ENCODE data around the gene CLDN20.

CLDN20 gene

DNA sequence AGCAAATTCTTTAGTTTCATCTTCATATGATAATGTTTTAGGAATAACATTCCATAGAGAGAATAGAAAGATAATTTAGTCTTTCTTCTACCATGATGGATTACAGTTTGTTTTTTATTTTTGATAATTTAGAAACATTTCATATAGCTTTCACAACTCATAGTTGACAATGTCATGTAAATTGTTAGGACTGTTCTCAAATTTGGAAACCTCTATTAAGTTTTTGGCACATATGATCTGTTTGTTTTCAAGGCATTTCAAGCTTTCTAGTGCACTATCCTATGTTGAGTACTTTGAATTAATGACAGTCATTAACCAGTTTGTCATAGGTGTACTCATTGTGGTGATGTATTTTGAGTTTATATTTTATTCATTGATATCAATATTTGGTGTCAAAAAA lies 61.2 kb downstream of the CLDN20 start:
- Histone ChIP-seq H2BK120ac (ENCODE audit: low read depth, low read length) (no peak overlapping the region), H3K79me2 (ENCODE audit: control insufficient read depth, insufficient read depth, low read length) (no peaks in the 10 kb centered on the region), H3K9ac (ENCODE audit: low read length) (no peak overlapping the region), H3K4me2 (ENCODE audit: low read length) (no peak overlapping the region), H3K79me1 (ENCODE audit: low read length) (no peaks in the 10 kb centered on the region), H3K27me3 (ENCODE audit: insufficient read depth, low read length, poor library complexity) (no peaks in the 10 kb centered on the region), H4K5ac (ENCODE audit: low read length) (no peak overlapping the region), H2BK15ac (replicated peaks; ENCODE audit: low read depth) (no peak overlapping the region), H3K36me3 (ENCODE audit: control insufficient read depth, insufficient read depth, low read length) (no peaks in the 10 kb centered on the region), H2AK5ac (ENCODE audit: low read length) (no peak overlapping the region), H3K4me1 (ENCODE audit: control insufficient read depth, low read depth, low read length) (peaks cover 2% of the 10 kb centered on the region), H3K4me3 (ENCODE audit: low read length) (no peak overlapping the region), H4K8ac (ENCODE audit: low read depth, low read length) (no peak overlapping the region), H3K27ac (ENCODE audit: low read depth, low read length) (no peak overlapping the region), H3K4ac (ENCODE audit: low read depth, low read length) (no peak overlapping the region), H3K56ac (ENCODE audit: low read length) (no peak overlapping the region), H3K18ac (ENCODE audit: low read length) (no peak overlapping the region), H3K23ac (ENCODE audit: low read length) (no peak overlapping the region), H2BK5ac (ENCODE audit: low read length) (no peak overlapping the region)
- no peak for DNase-seq

GRCh38 chr6:155325700-155326516 lies 62.1 kb downstream of the CLDN20 start:
- no CpG with 5 or more reads among the region's 6 CpGs for WGBS (ENCODE audit: extremely low coverage, insufficient coverage, low lambda C conversion rate)
- Histone ChIP-seq H2BK5ac (ENCODE audit: low read length) (no peak overlapping the region), H4K5ac (ENCODE audit: low read length) (no peak overlapping the region), H3K56ac (ENCODE audit: low read length) (no peak overlapping the region), H3K9ac (ENCODE audit: low read length) (no peak overlapping the region), H3K4me2 (ENCODE audit: low read length) (no peak overlapping the region), H3K4me3 (ENCODE audit: low read length) (no peak overlapping the region), H3K18ac (ENCODE audit: low read length) (no peak overlapping the region), H2BK120ac (ENCODE audit: low read depth, low read length) (no peak overlapping the region), H3K27ac (ENCODE audit: low read depth, low read length) (no peak overlapping the region), H3K79me2 (ENCODE audit: control insufficient read depth, insufficient read depth, low read length) (no peaks in the 10 kb centered on the region), H3K79me1 (ENCODE audit: low read length) (no peaks in the 10 kb centered on the region), H3K27me3 (ENCODE audit: insufficient read depth, low read length, poor library complexity) (no peaks in the 10 kb centered on the region), H3K23ac (ENCODE audit: low read length) (no peak overlapping the region), H3K4me1 (ENCODE audit: control insufficient read depth, low read depth, low read length) (peaks cover 2% of the 10 kb centered on the region), H3K36me3 (ENCODE audit: control insufficient read depth, insufficient read depth, low read length) (no peaks in the 10 kb centered on the region), H3K4ac (ENCODE audit: low read depth, low read length) (no peak overlapping the region), H4K8ac (ENCODE audit: low read depth, low read length) (no peak overlapping the region), H2BK15ac (replicated peaks; ENCODE audit: low read depth) (no peak overlapping the region), H2AK5ac (ENCODE audit: low read length) (no peak overlapping the region)
- DNase-seq: peak; percentile 72
